AG08395 (cell line): ENCODE results near the gene PNO1.
A peak's percentile ranks its signal among the peaks of the same experiment; 100 is the strongest.

Experiments used
- DNase-seq: peaks from one replicate; pipeline ENCODE4 v3.0.0; 2012; ENCODE audit warnings: mixed read lengths, low spot score

Gene PNO1

GRCh38 chr2:68195096-68195495 is 37.4 kb downstream of the PNO1 start:
- DNase-seq: no peak

DNA sequence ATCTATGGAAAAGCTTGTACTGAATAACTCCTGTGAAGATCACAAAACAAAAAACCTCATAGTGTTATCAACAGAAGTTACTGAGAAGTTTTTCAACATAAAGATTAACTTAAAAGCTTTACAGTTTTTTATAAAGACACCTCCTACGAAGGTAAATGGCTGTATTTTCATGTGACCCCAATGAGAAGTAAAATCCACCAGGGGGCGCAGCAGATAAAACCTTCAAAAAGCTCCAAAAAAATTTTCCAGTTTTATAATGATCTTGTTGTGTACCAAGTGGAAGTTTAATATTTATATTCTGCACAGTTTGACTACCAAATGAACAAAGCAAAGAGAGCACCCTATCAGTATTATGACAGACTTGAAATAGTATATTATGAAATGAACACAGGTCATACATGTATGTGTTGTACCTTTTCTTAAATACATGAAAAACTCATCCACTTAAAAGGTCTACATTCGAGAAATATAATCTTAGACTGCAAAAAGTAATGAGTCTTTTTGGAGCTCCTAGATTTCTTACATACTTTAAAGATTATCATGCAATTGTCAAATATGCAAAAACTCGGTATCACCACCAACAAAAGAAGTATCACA is 38.5 kb downstream of the PNO1 start:
- peak; percentile 27 for DNase-seq

- no peak for DNase-seq
Measured at GRCh38 chr2:68200157-68200787, 42.6 kb downstream of the PNO1 start.

GRCh38 chr2:68203587-68203986 is 45.9 kb downstream of the PNO1 start:
- DNase-seq: no peak

DNA sequence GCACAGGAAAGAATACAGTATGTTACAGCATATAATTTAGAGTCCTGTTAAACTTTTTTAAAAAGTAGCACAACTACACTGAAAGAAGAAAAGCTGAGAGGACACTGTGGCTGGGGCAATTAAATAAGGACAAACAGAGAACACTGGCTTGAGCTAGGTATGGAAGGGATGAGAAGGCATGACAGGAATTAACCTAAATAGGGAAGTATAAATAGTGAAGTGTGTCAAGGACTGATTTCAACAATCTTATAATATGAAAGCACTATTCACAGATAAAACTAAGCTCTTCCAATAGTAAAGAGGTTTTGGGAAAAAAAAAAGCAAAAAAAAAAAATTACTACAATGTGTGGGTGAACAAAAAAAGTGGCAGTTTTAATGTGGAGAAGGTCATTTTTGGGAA is 49.1 kb downstream of the PNO1 start:
- no peak for DNase-seq

GRCh38 chr2:68214381-68214780 is 56.7 kb downstream of the PNO1 start:
- DNase-seq: no peak

DNA sequence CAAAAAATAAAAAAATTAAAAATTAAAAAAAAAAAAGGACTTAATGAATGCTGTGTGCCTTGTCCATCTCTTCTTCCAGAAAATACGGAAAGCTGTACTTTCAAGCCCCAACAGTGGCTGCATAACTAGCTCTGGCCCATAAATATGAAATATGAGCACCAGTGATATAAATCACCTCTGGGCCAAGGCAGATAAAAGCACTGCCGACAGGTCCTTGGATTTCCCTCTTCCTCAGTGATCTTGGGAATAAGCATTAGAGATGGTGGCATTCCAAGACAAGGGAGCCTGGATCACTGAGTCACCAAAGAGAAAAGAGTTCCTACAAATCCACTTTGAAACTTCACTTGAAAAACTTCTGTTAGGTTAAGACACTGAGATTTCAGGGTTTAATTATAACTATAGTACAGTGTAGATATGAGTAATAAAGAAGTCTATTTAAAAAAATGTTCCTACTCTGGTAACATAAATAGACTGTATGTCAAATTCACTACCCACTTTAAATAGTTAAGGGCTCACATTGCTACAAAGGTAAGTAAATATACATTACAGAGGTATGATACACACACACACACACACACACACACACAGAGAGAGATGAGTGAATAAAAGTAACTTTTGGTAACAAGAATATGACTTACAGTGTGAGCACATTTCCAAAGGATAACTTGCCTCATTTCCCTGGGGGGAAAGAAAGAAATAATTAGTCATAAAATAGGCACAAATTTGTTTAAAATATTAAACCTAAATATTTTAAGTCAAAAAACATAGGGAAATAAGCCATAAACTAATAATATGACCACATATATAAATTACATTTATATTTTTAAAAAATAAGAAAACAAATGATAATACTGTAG is 59.0 kb downstream of the PNO1 start:
- DNase-seq: no peak

DNA sequence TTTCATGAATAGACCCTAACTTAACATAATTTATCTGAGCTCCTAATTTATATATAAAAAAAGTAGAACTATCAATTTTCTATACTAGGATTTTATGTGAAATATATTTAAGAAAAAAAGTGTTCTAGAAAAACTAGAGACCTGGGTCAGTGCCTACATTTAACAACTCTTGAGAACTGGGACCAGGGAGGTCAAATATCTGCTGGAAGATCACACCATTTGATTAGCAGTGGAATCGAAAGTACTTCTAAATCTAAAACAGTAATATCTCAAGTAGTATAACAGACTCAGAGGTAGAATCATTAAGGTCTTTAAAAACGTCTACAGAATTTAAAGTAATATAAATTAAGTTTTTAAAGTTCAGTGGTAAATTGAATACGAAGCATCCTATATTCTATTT is 60.0 kb downstream of the PNO1 start:
- DNase-seq: no peak

- DNase-seq: no peak
Measured at GRCh38 chr2:68218343-68218901, 60.7 kb downstream of the PNO1 start.

DNA sequence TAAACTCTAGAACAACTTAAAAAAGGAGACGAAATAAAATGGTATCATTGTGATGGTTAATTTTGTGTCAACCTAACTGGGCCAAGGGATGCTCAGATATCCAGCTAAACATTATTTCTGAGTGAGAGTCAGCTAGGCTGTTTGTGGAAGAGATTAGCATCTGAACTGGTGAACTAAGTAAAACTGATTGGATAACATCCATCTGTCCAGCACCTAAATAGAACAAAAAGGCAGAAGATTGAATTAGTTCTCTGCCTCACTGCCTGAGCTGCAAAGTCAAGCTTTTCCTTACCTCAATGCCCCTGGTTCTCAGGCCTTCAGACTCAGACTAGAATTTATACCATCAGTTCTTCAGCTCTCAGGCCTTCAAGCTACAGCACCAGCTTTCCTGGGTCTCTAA is 64.6 kb downstream of the PNO1 start:
- DNase-seq: no peak

- no peak for DNase-seq
Measured at GRCh38 chr2:68223419-68223818, 65.7 kb downstream of the PNO1 start.

DNA sequence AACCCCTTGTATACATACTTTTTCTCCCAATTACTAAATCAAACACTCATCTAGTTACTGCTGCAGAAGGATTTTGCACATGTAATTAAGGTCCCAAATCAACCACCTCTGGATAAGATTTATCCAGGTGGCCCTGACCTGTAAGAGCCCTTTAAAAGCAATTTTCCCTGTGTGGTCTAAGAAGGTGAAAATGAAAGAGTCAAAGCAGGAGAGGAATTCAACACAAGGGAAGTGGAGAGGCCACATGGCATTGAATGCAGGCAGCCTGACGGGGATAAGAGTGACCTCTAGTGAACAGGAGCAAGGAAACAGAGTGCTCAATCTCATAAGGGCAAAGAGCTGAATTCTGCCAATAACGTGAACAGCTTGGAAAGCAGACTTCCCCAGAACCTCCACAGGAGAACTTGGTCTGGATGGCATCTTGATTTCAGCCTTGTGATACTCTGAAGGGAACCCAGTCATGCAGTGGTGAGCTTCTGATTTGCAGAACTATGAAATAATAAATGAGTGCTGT is 67.5 kb downstream of the PNO1 start:
- peak; percentile 13 for DNase-seq
